Stimulated activated CD4-positive, alpha-beta T cell treated with anti-CD3 and anti-CD28 coated beads, Interleukin-1b, Interleukin-23, amount 100 ng/mL, for 4 hours (primary cell): ENCODE data around the gene CHRM3.

Experiments used
- DNase-seq, 2 donors: peaks; one replicate each; pipeline ENCODE4 v3.0.0-alpha.2; 2020; ENCODE audit warnings: low read depth in 2 of 2

The CHRM3 gene

GRCh38 chr1:239413916-239414315, 27.5 kb downstream of the CHRM3 start:
- DNase-seq: no peak

- no peak for DNase-seq
Observed at GRCh38 chr1:239417221-239417620, 30.9 kb downstream of the CHRM3 start.

- no peak for DNase-seq
Observed at GRCh38 chr1:239417986-239418640, 31.7 kb downstream of the CHRM3 start.

- no peak for DNase-seq
Observed at GRCh38 chr1:239418681-239419080, 32.3 kb downstream of the CHRM3 start.

- no peak for DNase-seq
Observed at GRCh38 chr1:239421811-239422210, 35.4 kb downstream of the CHRM3 start.

- no peak for DNase-seq
Observed at GRCh38 chr1:239422818-239423217, 36.5 kb downstream of the CHRM3 start.

- DNase-seq: no peak
Observed at GRCh38 chr1:239426821-239427475, 40.6 kb downstream of the CHRM3 start.

GRCh38 chr1:239427712-239428111, 41.3 kb downstream of the CHRM3 start:
- DNase-seq: no peak

- no peak for DNase-seq
Observed at GRCh38 chr1:239428120-239428710, 41.8 kb downstream of the CHRM3 start.

- DNase-seq: no peak
Observed at GRCh38 chr1:239429163-239429562, 42.8 kb downstream of the CHRM3 start.

- DNase-seq: no peak
Observed at GRCh38 chr1:239432255-239432654, 45.9 kb downstream of the CHRM3 start.

GRCh38 chr1:239434181-239434580, 47.8 kb downstream of the CHRM3 start:
- DNase-seq: no peak
